Subcutaneous adipose tissue (tissue), 4 donors: Measurements from ENCODE around the gene PXK. TPM values are rescaled to one million over a fixed set of nuclear protein-coding genes. Genes with fewer than 3 reads are reported as not detected.

Experiments used
- CTCF ChIP-seq: fragments of 450-650 bp; IDR thresholded peaks from one replicate; pipeline ENCODE4 v1.5.1; 2016; ENCODE audit warnings: low read depth, mild to moderate bottlenecking, control low read depth, antibody characterized with exemption, moderate library complexity
- total RNA-seq, 4 donors: library from RNA; depleted of rRNA; stranded (reverse); fragments of >200 nt; gene quantifications; one replicate each; pipeline ENCODE4 v1.1.0, GENCODE V29; 2016

PXK gene
- total RNA-seq, 4 donors from 2014 or later = 27.1 to 53.6 (median 30.7) TPM

GRCh38 chr3:58355179-58355578 is 22.5 kb downstream of the PXK start:
- no peak for TF ChIP-seq CTCF

- TF ChIP-seq CTCF = no peak
Measured at GRCh38 chr3:58356054-58356453, 23.4 kb downstream of the PXK start.

GRCh38 chr3:58357402-58357801 is 24.7 kb downstream of the PXK start:
- TF ChIP-seq CTCF = no peak

- no peak for TF ChIP-seq CTCF
Measured at GRCh38 chr3:58358092-58358491, 25.4 kb downstream of the PXK start.

GRCh38 chr3:58358808-58359207 is 26.1 kb downstream of the PXK start:
- no peak for TF ChIP-seq CTCF

DNA sequence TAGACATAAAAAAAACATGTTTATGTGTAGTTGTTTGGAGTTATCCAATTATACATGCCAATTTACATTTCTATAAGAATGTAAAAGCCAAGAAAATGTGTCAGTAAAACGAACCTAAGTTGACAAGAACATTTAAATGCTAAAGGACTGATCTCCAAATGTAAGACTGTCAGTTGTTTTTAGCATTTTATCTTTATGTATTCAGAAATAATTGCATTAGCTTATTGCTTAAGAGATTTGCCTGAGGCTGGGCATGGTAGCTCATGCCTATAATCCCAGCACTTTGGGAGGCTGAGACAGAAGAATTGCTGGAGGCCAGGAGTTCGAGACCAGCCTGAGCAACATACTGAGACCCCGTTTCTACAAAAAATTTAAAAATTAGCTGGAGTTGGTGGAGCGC is 26.9 kb downstream of the PXK start:
- no peak for TF ChIP-seq CTCF

DNA sequence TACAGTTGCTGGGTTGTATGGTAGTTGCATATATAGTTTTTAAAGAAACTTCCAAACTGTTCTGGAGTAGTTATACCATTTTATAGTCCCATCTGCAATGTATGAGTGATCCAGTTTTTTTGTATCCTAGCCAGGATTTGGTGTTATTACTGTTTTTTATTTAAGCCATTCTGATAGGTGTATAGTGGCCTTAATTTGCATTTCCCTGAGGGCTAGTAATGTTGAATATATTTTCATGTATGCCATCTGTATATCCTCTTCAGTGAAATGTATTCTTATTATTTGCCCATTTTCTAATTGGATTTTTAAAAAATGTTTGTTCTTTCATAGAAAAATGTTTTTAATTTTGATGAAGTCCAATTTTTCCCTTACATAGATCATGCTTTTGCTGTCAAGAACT is 29.2 kb downstream of the PXK start:
- TF ChIP-seq CTCF = no peak

- no peak for TF ChIP-seq CTCF
Measured at GRCh38 chr3:58366699-58367098, 34.0 kb downstream of the PXK start.
